Activated T-cell treated with anti-CD3 and anti-CD28 coated beads for 24 hours (primary cell): ENCODE results near the gene PGGT1B.
"Not testable (repeated sequence)": the region's sequence is repeated elsewhere in the genome, so short reads cannot be mapped to it uniquely, and the experiment has no call there.

Source experiments
- DNase-seq: peaks from one replicate; pipeline ENCODE4 v3.0.0-alpha.2; 2020; ENCODE audit warnings: low read depth

The PGGT1B gene

GRCh38 chr5:115257981-115258380 is 4.7 kb downstream of the PGGT1B start:
- DNase-seq, result no peak

- not testable (repeated sequence) for DNase-seq
These were observed 13.3 kb downstream of the PGGT1B start for GRCh38 chr5:115249379-115249778.

GRCh38 chr5:115246361-115246991 is 16.2 kb downstream of the PGGT1B start:
- DNase-seq, result no peak

GRCh38 chr5:115243412-115243811 is 19.3 kb downstream of the PGGT1B start:
- no peak for DNase-seq

- no peak for DNase-seq
These were observed 20.6 kb downstream of the PGGT1B start for GRCh38 chr5:115241881-115242642.

GRCh38 chr5:115237066-115237465 is 25.6 kb downstream of the PGGT1B start:
- no peak for DNase-seq

GRCh38 chr5:115236599-115236998 is 26.1 kb downstream of the PGGT1B start:
- no peak for DNase-seq

GRCh38 chr5:115231598-115231997 is 31.1 kb downstream of the PGGT1B start:
- no peak for DNase-seq

- DNase-seq, result no peak
These were observed 33.1 kb downstream of the PGGT1B start for GRCh38 chr5:115229606-115230005.

GRCh38 chr5:115227281-115227680 is 35.4 kb downstream of the PGGT1B start:
- DNase-seq, result no peak

- DNase-seq, result no peak
These were observed 48.1 kb downstream of the PGGT1B start for GRCh38 chr5:115214541-115214940.

- peak; percentile 54 for DNase-seq
These were observed 53.4 kb downstream of the PGGT1B start for GRCh38 chr5:115209279-115209678.

GRCh38 chr5:115202952-115203351 is 59.7 kb downstream of the PGGT1B start:
- DNase-seq, result no peak

GRCh38 chr5:115196161-115196560 is 66.5 kb downstream of the PGGT1B start:
- DNase-seq, result no peak

- DNase-seq, result no peak
These were observed 68.0 kb downstream of the PGGT1B start for GRCh38 chr5:115194676-115195075.

- no peak for DNase-seq
These were observed 69.4 kb downstream of the PGGT1B start for GRCh38 chr5:115193295-115193694.

- DNase-seq, result no peak
These were observed 70.6 kb downstream of the PGGT1B start for GRCh38 chr5:115192098-115192497.

- no peak for DNase-seq
These were observed 71.1 kb downstream of the PGGT1B start for GRCh38 chr5:115191474-115192031.

- no peak for DNase-seq
These were observed 72.3 kb downstream of the PGGT1B start for GRCh38 chr5:115190388-115190787.

- DNase-seq, result no peak
These were observed 72.8 kb downstream of the PGGT1B start for GRCh38 chr5:115189866-115190265.

GRCh38 chr5:115186794-115187193 is 75.9 kb downstream of the PGGT1B start:
- no peak for DNase-seq

- no peak for DNase-seq
These were observed 77.9 kb downstream of the PGGT1B start for GRCh38 chr5:115184770-115185169.

- no peak for DNase-seq
These were observed 80.9 kb downstream of the PGGT1B start for GRCh38 chr5:115181757-115182156.
